ENCODE data around the gene SAMD13. TPM values are rescaled to one million over a fixed set of nuclear protein-coding genes. Genes with fewer than 3 reads are reported as not detected.

SAMD13 gene
- total and polyA plus RNA-seq, 5 donors from 2014 or later: 0.17 to 0.42 (median 0.31) TPM; not detected in 2

- H3K36me3 Mint-ChIP-seq: no peaks in the 10 kb centered on the region
- H3K9me3 Mint-ChIP-seq: no peaks in the 10 kb centered on the region
- no peak overlapping the region for H3K27ac ChIP-seq (ENCODE audit: insufficient read depth, low read length, poor library complexity, severe bottlenecking)
- DNase-seq: no peak
- no peaks in the 10 kb centered on the region for H3K36me3 ChIP-seq (ENCODE audit: control insufficient read depth, insufficient read depth, low read length)
- peaks cover 24% of the 10 kb centered on the region for H3K27me3 Mint-ChIP-seq
- no peak overlapping the region for H3K27ac Mint-ChIP-seq
- H3K4me3 ChIP-seq (ENCODE audit: low read depth, low read length): no peak overlapping the region
- H3K9me3 ChIP-seq (ENCODE audit: control insufficient read depth in 2 of 2, low read length in 2 of 2): no peaks in the 10 kb centered on the region
- H3K4me1 Mint-ChIP-seq: no peaks in the 10 kb centered on the region
- H3K4me1 ChIP-seq (ENCODE audit: control insufficient read depth, insufficient read depth, low read length, poor library complexity, severe bottlenecking): no peaks in the 10 kb centered on the region
- no peak overlapping the region for H3K4me3 Mint-ChIP-seq
- no peak for ATAC-seq (ENCODE audit: low read depth in 2 of 2)
- no peaks in the 10 kb centered on the region for H3K27me3 ChIP-seq (ENCODE audit: control insufficient read depth, insufficient read depth, low read length)
These were observed 86.1 kb downstream of the SAMD13 start for GRCh38 chr1:84387480-84388163.

GRCh38 chr1:84390226-84390625, 88.7 kb downstream of the SAMD13 start:
- Mint-ChIP-seq H3K27ac (no peak overlapping the region), H3K27me3 (peaks cover 30% of the 10 kb centered on the region), H3K4me3 (no peak overlapping the region), H3K4me1 (no peaks in the 10 kb centered on the region), H3K9me3 (no peaks in the 10 kb centered on the region), H3K36me3 (no peaks in the 10 kb centered on the region)
- no peak overlapping the region for H3K27ac ChIP-seq (ENCODE audit: insufficient read depth, low read length, poor library complexity, severe bottlenecking)
- ATAC-seq (ENCODE audit: low read depth in 2 of 2) (no peak), DNase-seq (no peak)
- no peaks in the 10 kb centered on the region for H3K4me1 ChIP-seq (ENCODE audit: control insufficient read depth, insufficient read depth, low read length, poor library complexity, severe bottlenecking)
- no peaks in the 10 kb centered on the region for H3K27me3 ChIP-seq (ENCODE audit: control insufficient read depth, insufficient read depth, low read length)
- H3K9me3 ChIP-seq (ENCODE audit: control insufficient read depth in 2 of 2, low read length in 2 of 2): no peaks in the 10 kb centered on the region
- H3K36me3 ChIP-seq (ENCODE audit: control insufficient read depth, insufficient read depth, low read length): no peaks in the 10 kb centered on the region
- no peak overlapping the region for H3K4me3 ChIP-seq (ENCODE audit: low read depth, low read length)

GRCh38 chr1:84398175-84399155, 97.0 kb downstream of the SAMD13 start, which contains the start of gene DNASE2B:
Gene DNASE2B (plus strand): TSS chr1:84398484. CDS start chr1:84398565, 81 bp downstream.
- H3K4me1 Mint-ChIP-seq: no peaks in the 10 kb centered on the region

More at GRCh38 chr1:84398175-84399155, 97.0 kb downstream of the SAMD13 start, which contains the start of gene DNASE2B:
- no peak within 1 kb of the TSS for H3K27ac ChIP-seq (ENCODE audit: insufficient read depth, low read length, poor library complexity, severe bottlenecking)
- H3K36me3 ChIP-seq (ENCODE audit: control insufficient read depth, insufficient read depth, low read length): no peaks in the 10 kb centered on the region
- no peak within 1 kb of the TSS for H3K27ac Mint-ChIP-seq
- no peaks in the 10 kb centered on the region for H3K4me1 ChIP-seq (ENCODE audit: control insufficient read depth, insufficient read depth, low read length, poor library complexity, severe bottlenecking)
- no peak within 1 kb of the TSS for H3K4me3 ChIP-seq (ENCODE audit: low read depth, low read length)
- H3K9me3 Mint-ChIP-seq: peaks cover 0 to 2% (median 0%) of the 10 kb centered on the region in 7 donors
- ATAC-seq (ENCODE audit: low read depth in 2 of 2) (no peak), DNase-seq (no peak)
- H3K27me3 Mint-ChIP-seq: peaks cover 8% of the 10 kb centered on the region
- no peaks in the 10 kb centered on the region for H3K9me3 ChIP-seq (ENCODE audit: control insufficient read depth in 2 of 2, low read length in 2 of 2)
- H3K27me3 ChIP-seq (ENCODE audit: control insufficient read depth, insufficient read depth, low read length): no peaks in the 10 kb centered on the region
- no peaks in the 10 kb centered on the region for H3K36me3 Mint-ChIP-seq
- H3K4me3 Mint-ChIP-seq: no peak within 1 kb of the TSS

Other genes starting within 250 kb of the SAMD13 start
- gene PRKACB, start 157.4 kb upstream of the SAMD13 start, total RNA-seq: 74.0 TPM
- 10 to 100 TPM; 83.2 to 99.5 (median 93.4) TPM for gene PRKACB, start 157.4 kb upstream of the SAMD13 start, polyA plus RNA-seq
- not detected for gene DNASE2B, start 96.8 kb downstream of the SAMD13 start, total RNA-seq
- not detected for gene DNASE2B, start 96.8 kb downstream of the SAMD13 start, polyA plus RNA-seq
- 46.8 TPM for gene RPF1, start 177.6 kb downstream of the SAMD13 start, total RNA-seq
- gene RPF1, start 177.6 kb downstream of the SAMD13 start, polyA plus RNA-seq: 10 to 100 TPM; 59.2 to 90.0 (median 69.3) TPM
- 2.4 TPM for gene SPATA1, start 204.7 kb downstream of the SAMD13 start, total RNA-seq
- gene SPATA1, start 204.7 kb downstream of the SAMD13 start, polyA plus RNA-seq: under 1 TPM in 1 of 4 donors, not detected in 3; 0.21 TPM
- gene GNG5, start 204.9 kb downstream of the SAMD13 start, total RNA-seq: 33.0 TPM
- 100 to 1,000 TPM; 207 to 318 (median 268) TPM for gene GNG5, start 204.9 kb downstream of the SAMD13 start, polyA plus RNA-seq

Measured in CD4-positive, CD25-positive, alpha-beta regulatory T cell (primary cell).